HG02610 (cell line): ENCODE results near the gene LMOD1.
"Not testable (repeated sequence)": the region's sequence is repeated elsewhere in the genome, so short reads cannot be mapped to it uniquely, and the experiment has no call there.

ENCODE experiments used
- ATAC-seq: cut with Tn5 transposase; IDR thresholded peaks from one replicate; pipeline ENCODE4 v1.9.1; 2021; ENCODE audit warnings: mild to moderate bottlenecking, moderate library complexity; ENCODE audit not compliant: unreplicated experiment

The LMOD1 gene

DNA sequence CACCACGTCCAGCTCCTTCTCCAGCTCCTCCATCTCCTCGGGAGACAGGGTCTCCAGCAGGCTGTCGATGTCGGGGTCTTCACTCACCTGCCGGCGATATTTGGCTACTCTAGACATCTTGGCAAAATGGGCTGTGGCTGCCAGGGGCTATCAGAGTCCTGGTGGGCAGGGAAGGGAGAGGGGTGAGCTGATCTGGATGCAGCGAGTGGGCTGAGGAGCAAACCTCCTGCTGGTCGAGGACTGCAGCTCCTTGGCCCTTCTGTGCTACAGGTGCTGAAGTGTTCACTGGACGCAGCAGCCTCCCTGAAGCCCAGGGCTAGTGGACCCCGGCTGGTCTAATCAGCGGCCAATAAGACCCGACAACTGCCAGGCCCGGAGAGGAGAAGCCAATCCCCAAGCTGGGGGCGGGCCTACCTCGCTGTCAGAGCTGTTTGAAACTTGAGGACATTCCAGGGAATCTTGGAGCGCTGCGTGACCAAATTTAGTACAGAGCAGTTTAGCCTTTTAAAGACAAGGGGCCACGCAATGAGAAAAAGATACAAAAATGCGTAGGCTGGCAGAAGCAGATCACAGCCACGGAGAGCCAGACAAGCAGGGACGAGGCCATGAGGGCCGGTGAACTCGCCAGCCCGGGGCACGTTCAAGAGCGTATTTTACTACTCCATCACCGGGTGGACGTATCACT is at the start of gene LMOD1:
Gene LMOD1, minus strand, starts transcription at position 325 of the 685 bp plus-strand sequence. Its CDS starts 208 bp downstream, at position 117.
- no peak for ATAC-seq

DNA sequence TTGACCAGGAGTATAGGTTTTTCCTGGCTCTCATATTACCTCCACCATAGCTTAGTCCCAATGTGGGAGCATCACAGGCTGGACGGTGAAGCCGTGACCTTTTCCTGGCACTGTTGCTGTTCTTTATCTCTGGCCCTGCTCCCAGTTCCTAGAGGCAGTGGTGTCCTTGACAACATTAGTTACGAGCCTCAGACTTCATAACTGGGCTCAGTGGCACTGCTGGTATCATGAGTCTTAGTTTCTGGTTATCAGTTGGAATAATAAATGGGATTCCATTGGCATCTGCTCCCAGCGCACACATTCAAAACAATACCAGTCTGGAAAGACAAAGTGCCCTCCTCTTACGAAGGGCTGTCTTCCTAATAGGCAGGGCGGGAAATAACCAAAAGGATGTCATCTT is 44.1 kb upstream of the LMOD1 start:
- ATAC-seq = no peak

DNA sequence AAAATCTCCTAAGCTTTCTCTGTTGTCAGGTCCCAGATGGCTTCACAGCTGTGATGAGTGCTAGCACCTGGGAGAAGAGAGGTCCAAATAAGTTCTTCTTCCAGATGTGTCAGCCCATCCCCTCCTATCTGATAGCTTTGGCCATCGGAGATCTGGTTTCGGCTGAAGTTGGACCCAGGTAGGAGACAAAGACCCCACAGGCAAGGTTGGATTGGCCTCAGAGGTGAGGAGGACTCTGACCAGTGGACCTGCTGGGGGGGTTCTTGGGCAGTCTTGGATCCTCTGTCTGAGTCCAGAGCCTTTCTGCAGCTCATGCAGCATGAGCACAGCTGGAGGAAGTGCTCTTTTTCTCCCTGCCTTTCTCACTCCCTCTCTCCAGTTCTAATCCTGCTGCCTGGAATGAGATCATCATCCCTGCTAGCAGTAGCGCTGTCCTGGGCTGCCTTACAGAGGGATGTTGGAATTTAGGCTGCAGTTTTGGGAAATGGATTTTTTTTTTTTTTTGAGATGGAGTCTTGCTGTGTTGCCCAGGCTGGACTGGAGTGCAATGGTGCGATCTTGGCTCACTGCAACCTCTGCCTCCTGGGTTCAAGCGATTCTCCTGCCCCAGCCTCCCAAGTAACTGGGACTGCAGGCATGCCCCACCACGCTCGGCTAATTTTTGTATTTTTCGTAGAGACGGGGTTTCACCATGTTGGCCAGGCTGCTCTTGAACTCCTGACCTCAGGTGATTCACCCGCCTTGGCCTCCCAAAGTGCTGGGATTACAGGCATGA is 43.2 kb upstream of the LMOD1 start:
- ATAC-seq = no peak

DNA sequence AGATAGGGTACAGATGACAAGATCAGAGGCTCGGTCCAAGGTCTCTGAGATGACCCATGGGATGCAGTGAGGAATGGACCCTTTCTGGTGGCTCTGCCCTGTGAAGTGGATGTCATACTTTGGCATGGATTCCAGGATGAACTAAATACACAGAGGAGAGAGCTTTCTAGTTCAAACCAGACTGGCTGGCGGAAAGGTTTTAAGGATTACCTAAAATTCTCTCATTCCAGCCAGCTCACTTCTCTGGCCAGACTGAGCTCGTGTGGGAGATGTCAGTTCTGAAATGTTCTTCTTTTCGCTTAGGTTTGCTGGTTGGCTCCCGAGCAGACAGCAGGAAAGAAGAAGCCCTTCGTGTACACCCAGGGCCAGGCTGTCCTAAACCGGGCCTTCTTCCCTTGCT is 42.3 kb upstream of the LMOD1 start:
- ATAC-seq = no peak

DNA sequence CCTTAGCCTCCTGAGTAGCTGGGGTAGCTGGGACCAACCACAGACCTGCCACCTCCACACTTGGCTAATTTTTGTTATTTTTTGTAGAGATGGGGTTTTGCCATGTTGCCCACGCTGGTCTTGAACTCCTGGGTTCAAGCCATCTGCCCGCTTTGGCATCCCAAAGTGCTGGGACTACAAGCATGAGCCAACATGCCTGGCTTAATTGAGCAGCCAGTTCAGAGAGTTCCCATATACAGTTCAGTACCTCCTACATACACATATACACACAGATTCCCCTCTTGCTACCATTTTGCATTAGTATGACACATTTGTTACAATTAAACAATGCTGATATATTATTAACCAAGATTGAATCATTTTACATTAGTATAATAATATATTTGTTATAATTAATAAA is 39.0 kb upstream of the LMOD1 start:
- no peak for ATAC-seq

DNA sequence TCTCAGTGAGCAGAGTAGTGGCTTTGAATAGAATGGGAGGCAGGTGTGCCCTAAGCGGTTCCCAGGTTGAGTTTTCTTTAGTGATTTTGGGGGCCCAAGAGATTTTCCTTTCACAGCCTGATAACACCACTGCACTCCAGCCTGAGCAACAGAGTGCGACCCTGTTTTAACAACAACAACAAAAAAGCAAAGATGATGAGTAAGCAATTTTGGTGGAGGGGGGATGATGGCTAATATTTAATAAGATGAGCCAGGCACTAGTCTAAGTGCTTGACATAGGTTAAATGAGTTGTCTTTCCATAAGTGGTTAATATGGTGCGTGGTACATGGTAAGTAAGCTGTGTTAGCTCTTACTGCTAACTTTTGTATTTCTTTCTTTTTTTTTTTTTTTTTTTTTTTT is 38.1 kb upstream of the LMOD1 start:
- ATAC-seq = no peak

DNA sequence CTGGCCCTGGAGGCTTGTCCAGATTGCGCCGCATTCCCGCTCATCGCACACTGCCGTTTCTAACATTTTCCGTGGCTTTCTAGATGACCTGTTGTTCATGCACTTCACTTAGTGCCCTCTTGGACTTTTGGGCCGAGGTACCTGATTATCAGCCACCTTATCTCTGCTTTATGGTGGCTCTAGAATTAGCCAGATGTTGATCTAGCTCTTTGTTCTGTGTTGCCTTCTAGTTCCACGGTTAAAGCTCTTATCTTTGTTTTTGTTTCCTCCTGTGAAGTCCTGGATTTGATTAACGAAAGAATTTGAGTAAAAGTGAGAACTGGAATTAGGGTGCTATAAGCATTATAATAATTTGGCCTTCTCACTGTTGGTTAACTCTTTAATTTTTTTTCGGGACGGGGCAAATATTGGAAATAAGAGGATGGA is 37.0 kb upstream of the LMOD1 start:
- no peak for ATAC-seq

DNA sequence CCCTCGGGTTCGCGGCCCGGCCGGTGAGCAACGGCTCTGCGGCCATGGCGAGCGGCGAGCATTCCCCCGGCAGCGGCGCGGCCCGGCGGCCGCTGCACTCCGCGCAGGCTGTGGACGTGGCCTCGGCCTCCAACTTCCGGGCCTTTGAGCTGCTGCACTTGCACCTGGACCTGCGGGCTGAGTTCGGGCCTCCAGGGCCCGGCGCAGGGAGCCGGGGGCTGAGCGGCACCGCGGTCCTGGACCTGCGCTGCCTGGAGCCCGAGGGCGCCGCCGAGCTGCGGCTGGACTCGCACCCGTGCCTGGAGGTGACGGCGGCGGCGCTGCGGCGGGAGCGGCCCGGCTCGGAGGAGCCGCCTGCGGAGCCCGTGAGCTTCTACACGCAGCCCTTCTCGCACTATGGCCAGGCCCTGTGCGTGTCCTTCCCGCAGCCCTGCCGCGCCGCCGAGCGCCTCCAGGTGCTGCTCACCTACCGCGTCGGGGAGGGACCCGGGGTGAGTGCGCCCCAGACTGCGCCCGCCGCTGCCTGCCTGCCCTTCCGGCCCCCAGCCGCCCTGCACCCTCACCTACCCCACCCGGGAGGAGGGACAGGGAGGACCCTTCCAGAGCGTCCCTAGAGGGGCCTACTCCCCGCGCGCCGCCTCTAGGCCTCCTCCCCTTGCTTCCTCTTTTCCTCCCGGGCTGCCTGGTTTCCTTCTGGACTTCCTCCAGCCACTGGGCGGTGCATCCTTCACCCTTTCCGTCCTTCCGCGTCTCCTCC is 36.5 kb upstream of the LMOD1 start, which contains the start of gene RNPEP:
Gene RNPEP, plus strand, starts transcription at position 26 of the 757 bp plus-strand sequence. Its CDS starts 19 bp downstream, at position 45.
- ATAC-seq = peak; percentile 52

DNA sequence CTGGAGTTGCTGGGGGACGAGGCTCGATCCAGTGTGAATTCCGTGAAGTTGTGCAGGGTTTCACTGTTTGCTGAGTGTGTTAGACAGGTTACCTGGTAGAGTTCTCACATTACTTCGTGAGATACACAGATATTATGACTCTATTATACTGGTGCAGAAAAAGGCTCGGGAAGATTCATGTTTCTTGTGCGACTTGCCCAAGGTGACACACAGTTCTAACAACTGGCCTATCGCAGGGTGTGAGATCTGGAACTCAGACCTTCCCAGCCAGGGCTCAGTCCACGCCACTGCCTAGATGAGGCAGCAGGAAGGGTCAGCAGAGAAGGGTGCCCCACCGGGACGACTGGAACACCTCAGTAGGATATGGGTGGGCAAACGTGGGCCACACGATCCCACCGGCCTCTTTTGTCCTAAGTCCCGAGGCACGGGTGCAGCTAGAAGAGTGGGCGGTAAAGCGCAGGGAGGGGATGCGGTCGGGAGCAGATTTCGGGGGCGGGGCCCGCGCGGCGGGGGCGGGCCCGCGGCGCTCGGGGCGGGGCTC is 35.8 kb upstream of the LMOD1 start:
- peak; percentile 78 for ATAC-seq

DNA sequence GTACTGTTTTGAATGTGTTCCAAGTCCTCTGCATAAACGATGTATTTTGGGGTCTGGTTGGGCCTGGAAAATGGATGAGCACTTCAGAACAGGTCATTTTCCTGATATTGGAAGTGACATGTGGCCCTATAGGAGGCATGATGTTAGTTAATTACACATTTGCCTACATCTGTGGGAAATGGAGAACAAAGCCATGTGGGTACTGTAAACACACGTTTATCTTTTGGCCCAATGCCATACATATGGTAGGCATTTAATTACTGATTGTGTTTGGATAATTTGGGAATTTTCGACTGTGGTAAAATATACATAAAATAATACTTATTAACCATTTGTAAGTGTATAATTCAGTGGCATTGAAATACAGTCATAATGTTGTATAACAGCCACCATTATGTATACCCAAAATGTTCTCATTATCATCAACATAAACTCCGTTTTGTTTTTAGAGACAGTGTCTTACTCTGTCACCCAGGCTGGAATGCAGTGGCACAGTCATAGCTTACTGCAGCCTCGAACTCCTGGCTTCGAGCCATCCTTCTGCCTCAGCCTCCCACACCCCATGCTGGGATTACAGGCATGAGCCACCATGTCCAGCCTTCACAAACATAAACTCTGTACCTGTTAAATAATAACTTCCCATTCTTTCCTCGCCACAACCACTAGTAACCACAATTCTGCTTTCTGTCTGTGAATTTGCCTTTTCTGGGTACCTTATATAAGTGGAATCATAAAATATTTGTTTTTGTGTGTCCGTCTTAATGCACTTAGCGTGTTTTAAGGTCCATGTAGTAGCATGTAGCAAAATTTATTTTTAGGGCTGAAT is 24.2 kb upstream of the LMOD1 start:
- no peak for ATAC-seq

DNA sequence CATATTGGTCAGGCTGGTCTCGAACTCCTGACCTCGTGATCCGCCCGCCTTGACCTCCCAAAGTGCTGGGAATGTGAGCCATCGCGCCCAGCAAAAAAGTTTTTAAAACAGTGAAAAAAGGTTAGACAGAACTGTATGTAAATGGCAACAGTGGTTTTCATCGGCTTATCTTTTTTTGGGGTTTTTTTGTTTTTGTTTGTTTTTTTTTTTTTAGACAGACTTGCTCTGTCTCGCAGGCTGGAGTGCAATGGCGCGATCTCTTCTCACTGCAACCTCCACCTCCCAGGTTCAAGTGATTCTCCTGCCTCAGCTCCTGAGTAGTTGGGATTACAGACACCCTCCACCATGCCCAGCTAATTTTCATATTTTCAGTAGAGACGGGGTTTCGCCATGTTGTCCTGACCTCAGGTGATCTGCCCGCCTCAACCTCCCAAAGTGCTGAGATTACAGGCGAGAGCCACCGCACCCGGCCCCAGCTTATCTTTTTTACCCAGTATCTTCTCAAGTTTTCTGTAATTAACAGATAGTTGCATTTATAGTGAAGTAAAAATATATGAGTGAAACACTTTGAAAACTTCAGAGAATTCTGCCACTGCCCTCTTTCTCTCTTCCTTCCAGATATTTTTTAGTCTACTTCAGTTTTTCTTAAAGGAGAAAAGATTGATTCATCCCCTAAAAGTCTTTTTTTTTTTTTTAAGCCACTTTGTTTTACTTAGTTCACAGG is 22.0 kb upstream of the LMOD1 start:
- no peak for ATAC-seq

DNA sequence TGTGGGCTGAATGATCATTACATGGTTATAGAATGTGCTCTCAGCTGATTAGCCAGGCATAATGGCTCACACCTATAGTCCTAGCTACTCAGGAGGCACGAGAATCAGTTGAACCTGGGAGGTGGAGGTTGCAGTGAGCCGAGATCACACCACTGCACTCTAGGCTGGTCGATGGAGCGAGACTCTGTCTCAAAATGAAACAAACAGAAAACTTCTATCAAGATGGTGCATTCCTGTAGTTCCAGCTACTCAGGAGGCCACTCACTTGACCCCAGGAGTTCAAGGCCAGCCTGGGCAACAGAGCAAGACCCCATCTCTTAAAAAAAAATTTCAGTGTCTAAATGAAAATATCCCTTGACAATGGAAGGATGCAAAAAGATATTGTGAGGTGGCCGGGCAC is 19.8 kb upstream of the LMOD1 start:
- ATAC-seq = no peak

DNA sequence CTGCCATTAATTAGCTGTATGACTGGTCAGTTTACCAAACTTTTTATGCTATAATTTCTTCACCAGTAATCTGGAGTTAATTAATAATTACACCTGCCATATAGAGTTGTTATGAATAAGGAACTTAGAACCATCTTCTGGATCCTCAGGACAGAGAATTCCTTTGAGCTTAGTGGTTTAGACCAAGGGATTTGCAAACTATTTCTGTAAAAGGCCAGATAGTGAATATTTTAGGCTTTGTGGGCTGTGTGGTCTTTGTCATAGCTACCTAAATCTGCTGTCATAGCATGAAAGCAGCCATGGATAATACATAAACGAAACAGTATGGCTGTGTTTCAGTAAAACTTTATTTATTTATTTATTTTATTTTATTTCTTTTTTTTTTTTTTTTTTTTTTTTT is 17.9 kb upstream of the LMOD1 start:
- no peak for ATAC-seq

DNA sequence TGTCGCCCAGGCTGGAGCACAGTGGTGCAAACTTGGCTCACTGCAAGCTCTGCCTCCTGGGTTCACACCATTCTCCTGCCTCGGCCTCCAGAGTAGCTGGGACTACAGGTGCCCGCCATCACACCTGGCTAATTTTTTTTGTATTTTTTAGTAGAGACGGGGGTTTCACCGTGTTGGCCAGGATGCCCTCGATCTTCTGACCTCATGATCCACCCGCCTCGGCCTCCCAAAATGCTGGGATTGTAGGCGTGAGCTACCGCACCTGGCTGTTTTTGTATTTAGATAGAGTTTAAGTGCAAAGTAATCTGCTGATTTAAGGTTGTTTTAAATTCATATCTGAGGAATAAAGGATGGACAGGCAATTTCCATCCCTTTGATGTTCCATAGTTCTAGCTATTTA is 16.0 kb upstream of the LMOD1 start:
- not testable (repeated sequence) for ATAC-seq

DNA sequence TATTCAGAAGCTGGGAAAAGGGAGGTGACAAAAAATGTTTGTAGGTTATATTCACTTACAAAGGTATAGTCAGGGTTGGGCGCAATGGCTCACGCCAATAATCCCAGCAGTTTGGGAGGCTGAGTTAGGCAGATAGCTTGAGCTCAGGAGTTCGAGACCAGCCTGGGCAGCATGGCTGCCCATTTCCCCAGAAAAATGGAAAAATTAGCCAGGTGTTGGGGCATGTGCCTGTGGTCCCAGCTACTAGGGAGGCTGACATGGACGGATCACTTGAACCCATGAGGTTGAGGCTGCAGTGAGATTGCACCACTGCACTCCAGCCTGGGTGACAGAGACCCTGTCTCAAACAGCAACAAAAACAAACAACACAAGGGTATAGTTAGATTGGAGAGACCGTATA is 12.0 kb upstream of the LMOD1 start:
- no peak for ATAC-seq

DNA sequence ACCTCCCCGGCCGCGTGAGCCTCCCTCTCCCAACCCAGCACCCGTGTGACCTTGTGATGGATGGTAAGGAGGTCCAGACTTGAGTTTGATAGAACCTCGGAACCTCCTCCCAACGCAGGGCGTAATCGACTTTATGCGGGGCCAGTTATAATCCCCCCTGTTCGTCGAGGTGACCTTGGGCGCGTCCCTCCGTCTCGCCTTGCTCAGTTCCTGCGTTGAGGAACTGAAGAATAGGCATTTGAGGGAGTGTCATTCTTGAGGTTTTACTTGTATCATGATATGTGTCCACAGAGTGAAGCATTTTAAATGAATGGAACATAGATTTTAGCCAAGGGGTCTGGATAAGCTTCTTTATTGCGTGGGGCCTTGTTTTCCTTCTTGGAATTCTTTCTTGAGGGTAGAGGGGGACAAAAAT is 9.4 kb upstream of the LMOD1 start:
- ATAC-seq = no peak

DNA sequence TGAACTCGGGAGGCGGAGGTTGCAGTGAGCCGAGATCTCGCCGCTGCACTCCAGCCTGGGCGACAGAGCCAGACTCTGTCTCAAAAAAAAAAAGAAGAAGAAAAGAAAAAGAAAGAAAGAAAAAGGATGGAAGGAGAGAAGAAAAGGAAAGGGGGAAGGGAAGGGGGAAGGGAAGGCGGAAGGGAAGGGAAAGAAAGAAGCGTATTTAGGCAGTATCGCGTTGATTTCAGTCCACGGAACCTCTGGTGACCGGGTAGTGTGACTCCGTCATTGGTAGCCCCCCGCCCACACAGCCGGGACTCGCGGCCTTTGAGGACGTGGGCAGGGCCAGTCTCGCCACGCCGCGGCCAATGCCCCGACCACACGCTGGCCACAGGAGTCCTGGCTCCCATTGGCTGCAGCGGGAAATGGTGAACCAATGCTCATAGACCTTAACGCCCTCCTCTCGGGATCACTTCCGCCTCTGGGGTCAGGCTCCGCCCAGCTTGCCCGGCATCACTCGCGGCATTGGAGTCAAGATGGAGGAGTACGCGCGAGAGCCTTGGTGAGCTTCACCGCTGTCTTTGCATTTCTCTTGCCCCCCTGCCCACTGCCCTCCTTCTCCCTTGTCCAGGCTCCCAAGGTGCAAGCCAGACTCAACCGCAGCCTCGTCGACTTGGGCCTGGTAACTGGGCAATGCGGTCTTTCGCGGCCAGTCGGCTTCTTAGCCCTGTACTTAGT is 8.8 kb upstream of the LMOD1 start, which contains the start of gene TIMM17A:
Gene TIMM17A, plus strand, starts transcription at position 495 of the 720 bp plus-strand sequence. Its CDS starts 24 bp downstream, at position 519.
- ATAC-seq = peak; percentile 99

DNA sequence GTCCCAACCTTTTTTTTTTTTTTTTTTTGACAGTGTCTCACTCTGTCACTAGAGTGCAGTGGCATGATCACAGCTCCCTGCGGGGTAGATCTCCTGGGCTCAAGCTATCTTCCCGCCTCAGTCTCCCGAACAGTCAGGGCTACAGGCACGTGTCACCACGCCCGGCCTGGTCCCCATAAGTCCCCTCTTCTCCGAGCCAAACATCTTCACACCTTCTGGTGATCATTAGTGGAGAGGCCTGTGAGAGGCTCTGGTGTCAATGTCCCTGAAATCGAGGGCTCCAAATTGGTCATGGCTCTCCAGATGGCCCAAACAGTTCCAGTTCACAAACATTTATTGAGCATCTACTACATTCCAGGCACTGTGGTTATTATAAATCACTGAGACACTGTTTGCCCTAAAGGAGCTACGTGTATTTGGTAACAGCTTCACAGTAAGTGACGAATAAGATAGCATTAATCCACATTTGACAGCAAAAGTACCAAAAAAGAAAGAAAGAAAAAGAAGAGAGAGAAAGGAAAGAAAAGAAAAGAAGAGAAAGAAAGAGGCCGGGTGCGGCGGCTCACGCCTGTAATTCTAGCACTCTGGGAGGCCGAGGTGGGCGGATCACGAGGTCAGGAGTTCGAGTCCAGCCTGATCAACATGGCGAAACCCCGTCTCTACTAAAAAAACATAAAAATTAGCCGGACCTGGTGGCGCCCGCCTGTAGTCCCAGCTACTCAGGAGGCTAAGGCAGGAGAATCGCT is 8.1 kb upstream of the LMOD1 start:
- no peak for ATAC-seq
